Measurements from ENCODE around the gene STUB1.

- TF ChIP-seq EZH2 (IDR thresholded peaks at IDR 0.05; ENCODE audit: insufficient read depth, poor library complexity, severe bottlenecking) (no peak), EZH2phosphoT487 (IDR thresholded peaks at IDR 0.05; ENCODE audit: insufficient read depth, low read depth) (no peak)
These were observed 37.2 kb upstream of the STUB1 start for GRCh38 chr16:643050-643368.

Measured in GM23248 (cell line).